H1 (cell line): ENCODE results near the gene SHROOM4. TPM values are rescaled to one million over a fixed set of nuclear protein-coding genes. Genes with fewer than 3 reads are reported as not detected.

ENCODE experiments used
- CTCF ChIA-PET: fragments of 300-600 bp; sonication (Branson Sonifier 250); formaldehyde crosslinking; loops from one replicate; lab custom pipeline; 2021; ENCODE audit not compliant: partially characterized antibody; lab: Charles Lee
- POLR2A ChIA-PET: fragments of 300-600 bp; sonication (Branson Sonifier 250); formaldehyde crosslinking; loops from one replicate; lab custom pipeline; 2021; ENCODE audit warnings: inconsistent platforms; ENCODE audit not compliant: partially characterized antibody; lab: Charles Lee
- DNase-seq, 2 experiments: peaks; one replicate each; pipeline versions ENCODE4 v3.0.0 to v3.0.0-alpha.2; 2010 to 2022; ENCODE audit warnings: low spot score in 2 of 2, low read depth in 1 of 2, mixed read lengths in 1 of 2
- FAIRE-seq: peaks from 2 replicates; lab custom pipeline; 2011; peaks lifted over from hg19 to GRCh38; lab: Jason Lieb, UNC
- H2AFZ ChIP-seq: 2 replicates; pipeline ENCODE4 v1.8.1; 2012; ENCODE audit warnings: low read length, inconsistent platforms
- H2AK5ac ChIP-seq: 2 replicates; pipeline ENCODE4 v1.6.1; 2013; ENCODE audit warnings: low read depth, low read length
- H2BK120ac ChIP-seq: replicated peaks from 2 replicates; pipeline ENCODE3; 2013; ENCODE audit warnings: low read depth, low read length, inconsistent platforms
- H2BK12ac ChIP-seq: 2 replicates; pipeline ENCODE4 v1.6.1; 2013; ENCODE audit warnings: low read depth, low read length
- H2BK15ac ChIP-seq: 2 replicates; pipeline ENCODE4 v1.6.1; 2013; ENCODE audit warnings: low read length
- H2BK20ac ChIP-seq: 2 replicates; pipeline ENCODE4 v1.6.1; 2013; ENCODE audit warnings: low read length
- H2BK5ac ChIP-seq: 2 replicates; pipeline ENCODE4 v1.6.1; 2013; ENCODE audit warnings: low read depth, low read length
- H3K14ac ChIP-seq: 2 replicates; pipeline ENCODE4 v1.6.1; 2013; ENCODE audit warnings: inconsistent platforms; ENCODE audit not compliant: insufficient read length
- H3K18ac ChIP-seq: 2 replicates; pipeline ENCODE4 v1.6.1; 2013; ENCODE audit warnings: low read length; ENCODE audit errors: extremely low read depth
- H3K23ac ChIP-seq: 2 replicates; pipeline ENCODE4 v1.6.1; 2013; ENCODE audit warnings: inconsistent platforms; ENCODE audit not compliant: insufficient read length
- H3K23me2 ChIP-seq: 2 replicates; pipeline ENCODE4 v1.6.1; 2013; ENCODE audit warnings: low read depth, low read length
- H3K27ac ChIP-seq: 2 replicates; pipeline ENCODE4 v1.6.1; 2011; ENCODE audit warnings: low read depth, low read length, inconsistent platforms
- H3K27me3 ChIP-seq, 4 experiments: replicated peaks in 1 of 4; 1 replicate in 1 of 4; 2 replicates in 3 of 4; pipeline versions ENCODE4 v1.6.1 to v1.8.1; 2011 to 2013; ENCODE audit warnings: low read length in 3 of 4, mild to moderate bottlenecking in 3 of 4, inconsistent platforms in 2 of 4, mixed read lengths in 2 of 4, moderate library complexity in 1 of 4; ENCODE audit not compliant: control insufficient read depth in 3 of 4, insufficient read depth in 3 of 4; ENCODE audit errors: extremely low read depth in 1 of 4
- H3K36me3 ChIP-seq, 4 experiments: 2 replicates each; pipeline versions ENCODE4 v1.6.1 to v1.8.1; 2011 to 2013; ENCODE audit warnings: mild to moderate bottlenecking in 4 of 4, low read length in 3 of 4, moderate library complexity in 2 of 4, control low read depth in 1 of 4, inconsistent platforms in 1 of 4; ENCODE audit not compliant: insufficient read depth in 4 of 4, control insufficient read depth in 2 of 4
- H3K4ac ChIP-seq: replicated peaks from 2 replicates; pipeline ENCODE3; 2013; ENCODE audit warnings: low read length, low read depth, mixed read lengths, inconsistent platforms; ENCODE audit not compliant: insufficient read length
- H3K4me1 ChIP-seq, 4 experiments: replicated peaks in 1 of 4; 1 replicate in 1 of 4; 2 replicates in 3 of 4; pipeline versions ENCODE4 v1.6.1 to v1.8.1; 2011 to 2013; ENCODE audit warnings: low read length in 3 of 4, inconsistent platforms in 2 of 4, mixed read lengths in 1 of 4; ENCODE audit not compliant: insufficient read depth in 4 of 4, control insufficient read depth in 3 of 4
- H3K4me2 ChIP-seq, 2 experiments: 2 replicates each; pipeline versions ENCODE4 v1.6.1 to v1.8.1; 2011 to 2013; ENCODE audit warnings: low read depth in 2 of 2, low read length in 2 of 2, control low read depth in 1 of 2, inconsistent platforms in 1 of 2, mild to moderate bottlenecking in 1 of 2; ENCODE audit not compliant: insufficient read depth in 1 of 2
- H3K4me3 ChIP-seq, 4 experiments: fragments of 200-600, 300-600 bp in 1 of 4; sonication (generic), shearing (Covaris generic), sonication (Bioruptor Twin) in 1 of 4; 2 replicates each; pipeline versions ENCODE4 v1.5.1 to v1.8.1; 2011 to 2016; ENCODE audit warnings: low read length in 4 of 4, low read depth in 3 of 4, control low read depth in 2 of 4, inconsistent platforms in 2 of 4, mild to moderate bottlenecking in 2 of 4, mixed read lengths in 1 of 4, moderate library complexity in 1 of 4; ENCODE audit not compliant: insufficient read depth in 2 of 4; ENCODE audit errors: extremely low read depth in 1 of 4
- H3K56ac ChIP-seq: replicated peaks from 2 replicates; pipeline ENCODE3; 2013; ENCODE audit warnings: low read depth, mild to moderate bottlenecking, mixed read lengths, low read length, inconsistent platforms; ENCODE audit not compliant: insufficient read length
- H3K79me1 ChIP-seq: 2 replicates; pipeline ENCODE4 v1.6.1; 2013; ENCODE audit warnings: low read depth, low read length, control low read depth
- H3K79me2 ChIP-seq, 2 experiments: 2 replicates each; pipeline versions ENCODE4 v1.6.1 to v1.8.1; 2012 to 2013; ENCODE audit warnings: low read length in 2 of 2, mild to moderate bottlenecking in 2 of 2, inconsistent platforms in 1 of 2; ENCODE audit not compliant: insufficient read depth in 2 of 2, control insufficient read depth in 1 of 2
- H3K9ac ChIP-seq, 4 experiments: replicated peaks in 1 of 4; 1 replicate in 1 of 4; 2 replicates in 3 of 4; pipeline versions ENCODE4 v1.6.1 to v1.8.1; 2011 to 2013; ENCODE audit warnings: low read depth in 3 of 4, low read length in 3 of 4, control low read depth in 2 of 4, mild to moderate bottlenecking in 2 of 4, moderate library complexity in 2 of 4, inconsistent platforms in 1 of 4; ENCODE audit errors: extremely low read depth in 1 of 4
- H3K9me3 ChIP-seq, 2 experiments: 2 replicates each; pipeline versions ENCODE4 v1.6.1 to v1.8.1; 2012 to 2013; ENCODE audit warnings: mild to moderate bottlenecking in 2 of 2, moderate library complexity in 2 of 2, control low read depth in 1 of 2, inconsistent platforms in 1 of 2, low read depth in 1 of 2, low read length in 1 of 2, mixed read lengths in 1 of 2; ENCODE audit not compliant: insufficient read depth in 2 of 2
- H4K20me1 ChIP-seq, 2 experiments: replicated peaks in 1 of 2; 2 replicates each; pipeline versions ENCODE3 to v1.8.1; 2011 to 2013; ENCODE audit warnings: inconsistent platforms in 2 of 2, low read length in 2 of 2, mild to moderate bottlenecking in 1 of 2; ENCODE audit not compliant: insufficient read depth in 2 of 2, control insufficient read depth in 1 of 2
- H4K5ac ChIP-seq: 2 replicates; pipeline ENCODE4 v1.6.1; 2013; ENCODE audit warnings: low read length, low read depth, mixed read lengths, inconsistent platforms; ENCODE audit not compliant: insufficient read length
- H4K8ac ChIP-seq: 2 replicates; pipeline ENCODE4 v1.8.0; 2013; ENCODE audit warnings: mild to moderate bottlenecking, moderate library complexity, low read length, inconsistent platforms; ENCODE audit not compliant: insufficient read depth; ENCODE audit errors: extremely low read depth
- H4K91ac ChIP-seq: replicated peaks from 2 replicates; pipeline ENCODE3; 2013; ENCODE audit warnings: low read length, mixed read lengths, inconsistent platforms; ENCODE audit not compliant: insufficient read length
- BCL11A ChIP-seq, 2 experiments: IDR thresholded peaks; one replicate each; pipeline ENCODE4 v1.6.1; 2011; ENCODE audit warnings: low read depth in 2 of 2, low read length in 2 of 2, mild to moderate bottlenecking in 2 of 2
- CHD2 ChIP-seq: IDR thresholded peaks from 2 replicates; pipeline ENCODE4 v1.6.1; 2012; ENCODE audit warnings: low read length, improper control_type of control experiment
- NANOG ChIP-seq: IDR thresholded peaks from 2 replicates; pipeline ENCODE4 v1.6.1; 2011; ENCODE audit warnings: low read length, low read depth, mild to moderate bottlenecking, inconsistent platforms; ENCODE audit not compliant: insufficient read depth, poor library complexity, severe bottlenecking
- RAD21 ChIP-seq, 2 experiments: IDR thresholded peaks in 1 of 2; conservative IDR thresholded peaks in 1 of 2; 2 replicates each; pipeline ENCODE4 v1.6.1; 2011; ENCODE audit warnings: low read depth in 2 of 2, low read length in 2 of 2, improper control_type of control experiment in 1 of 2, inconsistent platforms in 1 of 2, mild to moderate bottlenecking in 1 of 2, moderate library complexity in 1 of 2
- RFX5 ChIP-seq: IDR thresholded peaks from 2 replicates; pipeline ENCODE4 v1.6.1; 2011; ENCODE audit warnings: low read depth, low read length, improper control_type of control experiment, borderline replicate concordance
- RNF2 ChIP-seq: fragments of 200-900, 300-1000 bp; sonication (generic); IDR thresholded peaks from 2 replicates; pipeline ENCODE4 v1.7.1; 2016; ENCODE audit warnings: borderline replicate concordance, low read depth, mild to moderate bottlenecking, antibody characterized with exemption, low read length; ENCODE audit not compliant: poor library complexity, severe bottlenecking; ENCODE audit errors: missing control alignments
- SUZ12 ChIP-seq: fragments of 200-600 bp; sonication (generic); IDR thresholded peaks from 2 replicates; pipeline ENCODE4 v1.6.1; 2012; ENCODE audit warnings: mild to moderate bottlenecking, inconsistent platforms, low read length, moderate library complexity, mixed read lengths
- WGBS, 2 experiments: shearing (Covaris generic) in 1 of 2; methylation state at CpG; one replicate each; pipeline versions ENCODE4 v1.1.6 to v1.1.7; 2013 to 2015; ENCODE audit warnings: low lambda C conversion rate in 2 of 2, mixed read lengths in 2 of 2, inconsistent platforms in 1 of 2, low coverage in 1 of 2, missing lambda C conversion rate in 1 of 2; ENCODE audit not compliant: insufficient replicate concordance in 2 of 2, insufficient coverage in 1 of 2, insufficient read length in 1 of 2; ENCODE audit errors: extremely low coverage in 1 of 2, missing lambda C conversion rate in 1 of 2; 5-methylcytosine and 5-hydroxymethylcytosine counted together
- polyA plus RNA-seq, 7 experiments: library from polyadenylated mRNA; depleted of rRNA in 3 of 7; stranded (reverse) in 5 of 7; unstranded in 2 of 7; fragments of >200 nt in 5 of 7; fragments of 200-250 nt in 2 of 7; gene quantifications; 1 replicate in 5 of 7; 2 replicates in 1 of 7; 4 replicates in 1 of 7; pipeline versions ENCODE4 v1.2.1 to v1.2.3, GENCODE V29; 2011 to 2013; ENCODE audit warnings: missing spikeins in 2 of 7, mixed read lengths in 2 of 7
- total RNA-seq: library from RNA; stranded (reverse); fragmentation: NEBNext Ultra II Directional; extraction: Animal tissue kit (Norgen Biotek cat#: 25700); gene quantifications from 2 replicates; pipeline ENCODE4 v1.2.1, GENCODE V29; 2021
- TF ChIP-seq, protein P1 (sequence below): IDR thresholded peaks from 2 replicates; pipeline ENCODE4 v1.6.1; 2011; ENCODE audit warnings: low read depth, mild to moderate bottlenecking, low read length; ENCODE audit not compliant: insufficient read depth
- TF ChIP-seq, protein P2 (sequence below): IDR thresholded peaks from 2 replicates; pipeline ENCODE4 v1.6.1; 2011; ENCODE audit warnings: low read length, improper control_type of control experiment

Gene SHROOM4
- total and polyA plus RNA-seq, 2 of the 8 experiments (the other 6 are each of a cell fraction or from before 2014, with no cell fraction given), result 1.6 to 5.6 TPM

- Histone ChIP-seq H2BK20ac (no peak overlapping the region), H3K4ac (no peak overlapping the region), H3K9ac (no peak overlapping the region), H3K27me3 (no peaks in the 10 kb centered on the region), H2BK120ac (no peak overlapping the region), H3K14ac (no peak overlapping the region), H4K5ac (no peak overlapping the region), H3K4me1 (no peaks in the 10 kb centered on the region), H2AFZ (no peak overlapping the region), H4K91ac (no peak overlapping the region), H2BK15ac (no peak overlapping the region), H3K23me2 (no peaks in the 10 kb centered on the region), H4K8ac (no peak overlapping the region), H3K23ac (no peak overlapping the region), H3K9me3 (no peaks in the 10 kb centered on the region), H3K79me2 (no peaks in the 10 kb centered on the region), H3K79me1 (no peaks in the 10 kb centered on the region), H3K18ac (no peak overlapping the region), H2AK5ac (no peak overlapping the region), H3K36me3 (no peaks in the 10 kb centered on the region), H2BK12ac (no peak overlapping the region), H3K56ac (no peak overlapping the region), H3K27ac (no peak overlapping the region)
- ChIA-PET POLR2A (no interaction called here), CTCF (no interaction called here)
- FAIRE-seq (no peak), DNase-seq (no peak)
- 89% methylated on average over 1 of the region's 1 CpG; no CpG with 5 or more reads in 1 of the 2 experiments for WGBS, 2 experiments
- TF ChIP-seq, protein P1, sequence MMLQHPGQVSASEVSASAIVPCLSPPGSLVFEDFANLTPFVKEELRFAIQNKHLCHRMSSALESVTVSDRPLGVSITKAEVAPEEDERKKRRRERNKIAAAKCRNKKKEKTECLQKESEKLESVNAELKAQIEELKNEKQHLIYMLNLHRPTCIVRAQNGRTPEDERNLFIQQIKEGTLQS, result no peak
- TF ChIP-seq RAD21 (IDR thresholded peaks at IDR 0.05 in 1 of 2, conservative IDR thresholded peaks at IDR 0.05 in 1 of 2; ENCODE audit: low read depth in 2 of 2, low read length in 2 of 2) (no peak), BCL11A (IDR thresholded peaks at IDR 0.05; ENCODE audit: low read depth in 2 of 2, low read length in 2 of 2) (no peak), RNF2 (no peak), SUZ12 (no peak), NANOG (no peak), CHD2 (no peak), RFX5 (no peak)
- TF ChIP-seq, protein P2, sequence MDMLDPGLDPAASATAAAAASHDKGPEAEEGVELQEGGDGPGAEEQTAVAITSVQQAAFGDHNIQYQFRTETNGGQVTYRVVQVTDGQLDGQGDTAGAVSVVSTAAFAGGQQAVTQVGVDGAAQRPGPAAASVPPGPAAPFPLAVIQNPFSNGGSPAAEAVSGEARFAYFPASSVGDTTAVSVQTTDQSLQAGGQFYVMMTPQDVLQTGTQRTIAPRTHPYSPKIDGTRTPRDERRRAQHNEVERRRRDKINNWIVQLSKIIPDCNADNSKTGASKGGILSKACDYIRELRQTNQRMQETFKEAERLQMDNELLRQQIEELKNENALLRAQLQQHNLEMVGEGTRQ, result no peak
- TF ChIP-seq, all 59 proteins: peak for 0
- H4K20me1 ChIP-seq, result no peaks in the 10 kb centered on the region
- no peak overlapping the region for H3K4me3 ChIP-seq
- no peak overlapping the region for H3K4me2 ChIP-seq
- H2BK5ac ChIP-seq, result no peak overlapping the region
These were observed 14.0 kb upstream of the SHROOM4 start for GRCh38 chrX:50827996-50828395.
